ENCODE results near the gene KERA.

DNA sequence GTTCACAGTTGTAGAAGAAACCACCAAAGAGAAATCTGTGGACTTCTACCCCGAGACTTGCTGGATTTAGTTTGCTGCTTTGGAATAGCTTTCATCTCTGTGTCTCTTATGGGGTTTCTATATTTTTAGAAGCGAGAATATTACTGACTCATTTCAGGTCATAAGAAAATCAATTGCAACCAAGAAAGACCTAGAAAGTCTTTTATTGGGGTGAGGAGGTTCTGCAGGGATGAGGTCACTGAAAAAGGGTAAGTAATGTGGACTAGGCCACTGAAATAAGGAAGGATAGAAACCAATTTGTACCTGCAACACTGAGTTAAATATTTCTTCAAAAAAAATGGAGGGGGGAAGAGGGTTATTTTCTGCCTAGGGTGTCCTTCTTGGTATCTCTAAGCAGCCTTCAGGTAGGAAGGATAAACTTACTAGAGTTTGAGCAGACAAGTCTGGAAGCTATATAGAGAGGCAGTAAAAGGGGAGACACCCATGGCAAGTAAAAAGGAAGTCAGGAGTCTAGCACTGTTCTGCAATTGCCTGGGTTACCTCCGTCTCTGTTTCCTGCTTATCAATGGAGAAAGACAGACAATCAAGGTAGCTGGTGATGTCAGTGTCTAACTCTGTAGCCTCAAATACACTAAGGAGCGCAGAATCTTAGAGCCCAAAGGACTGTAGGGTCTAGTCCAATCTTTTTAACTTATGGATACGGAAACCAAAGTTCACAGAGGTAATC, 19.6 kb upstream of the KERA start:
- TF ChIP-seq, protein P1, sequence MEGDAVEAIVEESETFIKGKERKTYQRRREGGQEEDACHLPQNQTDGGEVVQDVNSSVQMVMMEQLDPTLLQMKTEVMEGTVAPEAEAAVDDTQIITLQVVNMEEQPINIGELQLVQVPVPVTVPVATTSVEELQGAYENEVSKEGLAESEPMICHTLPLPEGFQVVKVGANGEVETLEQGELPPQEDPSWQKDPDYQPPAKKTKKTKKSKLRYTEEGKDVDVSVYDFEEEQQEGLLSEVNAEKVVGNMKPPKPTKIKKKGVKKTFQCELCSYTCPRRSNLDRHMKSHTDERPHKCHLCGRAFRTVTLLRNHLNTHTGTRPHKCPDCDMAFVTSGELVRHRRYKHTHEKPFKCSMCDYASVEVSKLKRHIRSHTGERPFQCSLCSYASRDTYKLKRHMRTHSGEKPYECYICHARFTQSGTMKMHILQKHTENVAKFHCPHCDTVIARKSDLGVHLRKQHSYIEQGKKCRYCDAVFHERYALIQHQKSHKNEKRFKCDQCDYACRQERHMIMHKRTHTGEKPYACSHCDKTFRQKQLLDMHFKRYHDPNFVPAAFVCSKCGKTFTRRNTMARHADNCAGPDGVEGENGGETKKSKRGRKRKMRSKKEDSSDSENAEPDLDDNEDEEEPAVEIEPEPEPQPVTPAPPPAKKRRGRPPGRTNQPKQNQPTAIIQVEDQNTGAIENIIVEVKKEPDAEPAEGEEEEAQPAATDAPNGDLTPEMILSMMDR (IDR thresholded peaks at IDR 0.05), result no peak
- TF ChIP-seq POLR2A (IDR thresholded peaks at IDR 0.05) (no peak), EP300 (IDR thresholded peaks at IDR 0.05) (no peak)
